Activated CD8-positive, alpha-beta memory T cell treated with anti-CD3 and anti-CD28 coated beads for 36 hours (primary cell): ENCODE results near the gene IDUA. TPM values are rescaled to one million over a fixed set of nuclear protein-coding genes. Genes with fewer than 3 reads are reported as not detected.
"Not testable (repeated sequence)": the region's sequence is repeated elsewhere in the genome, so short reads cannot be mapped to it uniquely, and the experiment has no call there.

Experiments
- CTCF ChIA-PET: fragments of 350-600 bp; sonication (Branson Sonifier 250); formaldehyde crosslinking; loops from one replicate; lab custom pipeline; 2021; ENCODE audit warnings: antibody characterized with exemption; lab: Charles Lee
- POLR2A ChIA-PET: fragments of 350-600 bp; sonication (Branson Sonifier 250); formaldehyde crosslinking; loops from one replicate; lab custom pipeline; 2021; ENCODE audit warnings: antibody characterized with exemption; lab: Charles Lee
- total RNA-seq, 2 experiments: library from RNA; stranded (reverse); gene quantifications; one replicate each; pipeline ENCODE4 v1.2.3, GENCODE V29; 2021

Gene IDUA
- total RNA-seq: 10 to 100 TPM; 11.5 to 13.4 TPM

GRCh38 chr4:986879-987623 lies at the start of gene IDUA:
Gene IDUA (plus strand): TSS chr4:987044. CDS start chr4:987085, 41 bp downstream.
- CTCF ChIA-PET: interaction anchor here (0.6 to 1.6 kb wide), 19 partner anchors 15 to 254 kb away, joined by 3 to 9 read pairs (median 4); partner anchors contain the start of genes GAK and TMEM175
- POLR2A ChIA-PET: interaction anchor here (0.7 to 1.5 kb wide), 3 partner anchors 108 to 302 kb away, joined by 3 to 6 read pairs (median 4); no protein-coding TSS in a partner anchor

GRCh38 chr4:939508-939907 lies 47.3 kb upstream of the IDUA start:
- POLR2A ChIA-PET: not testable (repeated sequence)
- CTCF ChIA-PET: interaction anchor here (0.6 kb wide), 1 partner anchor 13 kb away, joined by 3 read pairs; no protein-coding TSS in a partner anchor

DNA sequence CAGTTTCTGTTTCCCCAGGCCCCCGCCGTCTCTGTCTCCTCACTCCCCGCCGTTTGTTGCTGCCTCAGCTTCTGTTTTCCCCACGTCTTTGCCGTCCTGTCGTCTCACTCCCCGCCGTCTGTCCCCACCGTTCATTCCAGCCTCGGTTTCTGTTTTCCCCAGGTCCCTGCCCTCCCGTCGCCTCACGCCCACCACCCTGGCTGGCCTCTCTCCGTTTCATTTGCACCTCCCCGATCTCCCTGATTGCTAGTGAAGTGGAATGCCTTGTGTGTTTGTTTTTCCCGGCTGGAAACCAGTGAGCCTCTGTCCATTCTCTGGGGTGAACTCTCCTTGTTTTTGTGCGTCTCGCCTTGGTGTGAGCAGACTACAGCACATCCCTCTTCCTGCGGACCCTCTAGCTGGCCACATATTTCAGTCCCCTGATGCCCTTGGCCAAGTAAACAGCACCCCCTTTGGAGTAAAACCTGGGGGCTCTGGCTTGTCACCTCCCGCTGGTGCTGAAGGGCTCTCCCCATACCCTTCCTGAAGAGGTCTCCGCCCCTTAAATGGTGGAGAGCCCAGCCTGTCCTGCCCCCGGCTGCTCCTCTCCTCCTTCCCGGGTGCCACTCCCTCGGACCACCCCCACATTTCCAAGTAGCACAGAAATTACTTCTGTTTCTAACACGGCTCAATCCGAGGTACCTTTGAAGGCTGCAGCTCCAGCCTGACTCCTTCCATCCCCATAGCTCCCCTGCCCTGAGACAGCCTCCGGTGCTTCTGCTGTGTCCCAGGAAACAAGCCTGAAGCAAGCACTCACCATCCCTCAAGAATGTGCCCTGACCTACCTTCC lies 41.4 kb upstream of the IDUA start:
- ChIA-PET CTCF (no interaction called here), POLR2A (no interaction called here)

GRCh38 chr4:946103-946450 lies 40.8 kb upstream of the IDUA start:
- CTCF ChIA-PET: no interaction called here

DNA sequence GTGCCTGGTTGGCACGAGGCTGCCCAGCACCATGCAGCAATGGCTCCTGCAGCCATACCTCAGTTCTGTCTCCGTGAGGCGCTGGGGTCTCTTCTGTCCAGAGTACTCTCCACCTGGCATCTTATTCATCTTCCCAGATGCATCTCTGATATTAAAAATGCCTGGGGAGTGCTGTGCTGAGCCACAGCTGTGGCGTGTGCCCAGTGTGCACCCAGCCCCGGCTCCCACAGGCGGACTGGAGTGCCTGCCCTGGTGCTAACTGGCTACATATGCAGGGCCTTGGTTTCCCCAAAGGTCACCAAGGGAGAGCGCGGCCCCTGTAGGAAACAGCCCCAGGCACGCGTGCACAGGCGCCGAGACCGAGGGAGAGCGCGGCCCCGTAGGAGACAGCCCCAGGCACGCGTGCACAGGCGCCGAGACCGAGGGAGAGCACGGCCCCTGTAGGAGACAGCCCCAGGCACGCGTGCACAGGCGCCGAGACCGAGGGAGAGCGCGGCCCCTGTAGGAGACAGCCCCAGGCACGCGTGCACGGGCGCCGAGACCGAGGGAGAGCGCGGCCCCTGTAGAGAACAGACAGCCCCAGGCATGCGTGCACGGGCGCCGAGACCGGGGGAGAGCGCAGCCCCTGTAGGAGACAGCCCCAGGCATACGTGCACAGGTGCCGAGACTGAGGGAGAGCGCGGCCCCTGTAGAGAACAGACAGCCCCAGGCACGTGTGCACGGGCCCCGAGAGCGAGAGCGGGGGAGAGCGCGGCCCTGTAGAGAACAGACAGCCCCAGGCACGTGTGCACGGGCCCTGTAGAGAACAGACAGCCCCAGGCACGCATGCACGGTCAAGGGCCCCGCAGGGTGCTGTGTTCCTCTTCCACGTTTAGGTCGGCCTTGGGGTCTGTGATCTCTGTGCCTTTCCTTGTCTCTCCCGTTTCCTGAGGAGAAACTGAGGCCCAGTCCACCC lies 40.0 kb upstream of the IDUA start:
- CTCF ChIA-PET: no interaction called here
- POLR2A ChIA-PET: no interaction called here

More at GRCh38 chr4:946103-946450, 40.8 kb upstream of the IDUA start:
- POLR2A ChIA-PET: no interaction called here

- POLR2A ChIA-PET: no interaction called here
- CTCF ChIA-PET: no interaction called here
Observed at GRCh38 chr4:947491-947971, 39.3 kb upstream of the IDUA start.

DNA sequence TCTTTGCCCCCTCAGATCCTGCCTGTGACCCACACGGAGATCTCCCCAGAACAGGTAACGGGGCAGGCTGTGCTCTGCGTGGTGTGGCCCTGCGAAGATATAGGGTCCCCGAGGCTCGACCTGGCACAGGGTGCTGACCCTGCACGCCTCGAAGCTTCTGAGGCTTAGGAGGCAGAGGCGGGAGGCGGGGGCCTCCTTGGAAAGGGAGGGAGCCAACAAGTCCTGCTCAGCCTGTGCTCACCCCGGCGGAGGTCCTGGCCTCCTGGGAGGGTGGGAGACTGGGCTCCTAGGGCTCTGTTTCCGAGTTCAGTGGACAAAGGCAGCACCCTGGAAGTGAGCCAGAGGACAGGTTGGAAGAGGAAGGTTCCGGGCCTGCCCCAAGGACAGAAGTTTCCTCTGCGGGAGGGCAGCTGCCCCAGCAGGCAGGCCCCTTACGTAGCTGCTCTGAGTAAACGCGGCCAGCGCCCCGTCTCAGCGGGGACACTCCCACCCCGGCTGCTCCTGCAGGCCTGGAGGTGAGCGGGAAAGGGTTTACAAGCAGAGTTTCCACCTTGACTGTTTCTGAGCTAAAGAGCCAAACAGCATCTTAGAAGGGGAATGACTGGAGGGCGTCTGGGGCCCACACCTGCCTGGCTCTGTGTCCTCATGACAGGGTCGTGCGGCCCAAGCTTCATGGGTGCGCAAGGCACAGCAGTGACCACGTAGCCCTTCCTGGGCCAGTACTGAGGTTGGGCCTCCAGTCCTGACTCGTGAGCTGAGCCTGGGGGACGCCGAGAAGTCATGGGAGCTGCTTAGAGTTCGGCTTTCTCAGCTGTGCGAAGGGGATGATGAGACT lies 38.5 kb upstream of the IDUA start:
- ChIA-PET POLR2A (no interaction called here), CTCF (no interaction called here)

DNA sequence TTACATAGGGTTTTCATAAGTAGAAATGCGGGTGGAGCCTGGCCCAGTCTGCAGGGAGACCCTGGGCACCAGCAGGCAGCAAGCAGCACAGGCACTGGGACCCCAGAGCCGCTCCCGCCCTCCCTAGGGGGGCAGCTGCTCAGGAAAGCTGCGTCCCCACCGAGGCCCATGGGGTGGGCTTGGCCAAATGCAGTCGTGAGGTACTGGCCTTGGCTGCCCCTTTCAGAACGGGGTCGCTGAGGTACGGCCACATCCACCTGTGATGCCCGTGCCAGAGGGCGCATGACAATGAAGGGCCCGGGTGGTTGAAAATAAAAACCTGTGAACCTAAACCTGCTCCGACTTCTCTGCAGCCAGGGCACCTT lies 37.9 kb upstream of the IDUA start:
- ChIA-PET POLR2A (no interaction called here), CTCF (no interaction called here)

- ChIA-PET POLR2A (no interaction called here), CTCF (no interaction called here)
Observed at GRCh38 chr4:949656-950055, 37.2 kb upstream of the IDUA start.

GRCh38 chr4:950136-951020 lies 36.5 kb upstream of the IDUA start:
- CTCF ChIA-PET: no interaction called here
- POLR2A ChIA-PET: no interaction called here

GRCh38 chr4:951186-951585 lies 35.7 kb upstream of the IDUA start:
- ChIA-PET POLR2A (no interaction called here), CTCF (interaction anchor here (0.6 kb wide), 1 partner anchor 29 kb away, joined by 3 read pairs; no protein-coding TSS in a partner anchor)

DNA sequence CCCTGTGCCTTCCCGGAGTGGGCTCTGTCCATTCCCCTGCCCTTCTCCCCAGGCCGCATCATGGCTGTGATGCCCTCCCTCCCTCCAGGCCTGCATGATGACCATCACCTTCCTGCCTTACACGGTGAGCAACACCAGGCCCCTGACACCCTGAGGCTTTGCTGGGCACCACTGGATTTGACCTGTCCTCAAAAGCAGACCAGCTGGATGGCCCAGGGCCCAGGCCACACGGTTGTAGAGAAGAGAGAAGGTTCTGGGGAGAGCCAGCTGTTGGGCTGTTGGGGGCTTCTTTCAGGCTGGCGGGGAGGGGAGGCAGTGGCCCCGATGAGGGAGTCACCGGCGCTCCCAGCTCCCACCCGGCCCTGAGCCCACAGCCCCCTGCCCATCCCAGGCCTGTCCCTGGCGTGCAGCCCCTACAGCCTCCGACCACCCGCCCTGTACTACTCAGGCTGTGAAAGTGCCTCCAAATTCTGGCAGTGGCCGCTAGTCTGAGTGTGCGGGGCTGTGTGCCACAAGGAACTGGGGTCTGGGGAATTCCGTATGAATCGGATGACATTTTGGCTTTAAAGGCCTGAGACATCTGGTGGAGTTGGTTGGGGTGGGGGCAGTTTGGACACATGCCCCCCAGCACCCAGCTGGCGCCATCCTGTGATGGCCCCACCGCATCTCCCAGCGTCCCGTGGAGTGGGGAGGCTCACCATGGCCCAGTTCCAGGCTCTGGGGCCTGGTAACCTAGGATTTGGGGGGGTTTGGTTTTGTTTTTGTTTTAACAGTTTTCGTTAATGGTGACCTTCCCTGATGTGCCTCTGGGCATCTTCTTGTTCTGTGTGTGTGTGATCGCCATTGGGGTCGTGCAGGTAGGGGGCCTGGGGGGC lies 35.0 kb upstream of the IDUA start:
- ChIA-PET CTCF (interaction anchor here (0.6 kb wide), 2 partner anchors 12 to 30 kb away, joined by 3 read pairs; no protein-coding TSS in a partner anchor), POLR2A (no interaction called here)

GRCh38 chr4:952881-953573 lies 33.8 kb upstream of the IDUA start:
- POLR2A ChIA-PET: no interaction called here

DNA sequence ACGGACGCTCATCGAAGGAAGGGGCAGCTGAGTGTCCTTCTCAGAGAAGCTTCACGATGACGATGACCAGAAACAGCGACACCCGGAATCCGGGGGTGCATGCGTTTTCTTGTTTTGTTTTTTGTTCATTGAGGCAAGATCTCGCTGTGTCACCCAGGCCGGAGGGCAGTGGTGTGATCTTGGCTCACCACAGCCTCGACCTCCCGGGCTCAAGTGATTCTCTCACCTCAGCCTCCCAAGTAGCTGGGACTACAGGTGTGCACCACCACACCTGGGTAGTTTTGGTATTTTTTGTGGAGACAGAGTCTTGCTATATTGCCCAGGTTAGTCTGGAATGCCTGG lies 33.3 kb upstream of the IDUA start:
- CTCF ChIA-PET: no interaction called here
- POLR2A ChIA-PET: no interaction called here

More at GRCh38 chr4:952881-953573, 33.8 kb upstream of the IDUA start:
- CTCF ChIA-PET: no interaction called here

DNA sequence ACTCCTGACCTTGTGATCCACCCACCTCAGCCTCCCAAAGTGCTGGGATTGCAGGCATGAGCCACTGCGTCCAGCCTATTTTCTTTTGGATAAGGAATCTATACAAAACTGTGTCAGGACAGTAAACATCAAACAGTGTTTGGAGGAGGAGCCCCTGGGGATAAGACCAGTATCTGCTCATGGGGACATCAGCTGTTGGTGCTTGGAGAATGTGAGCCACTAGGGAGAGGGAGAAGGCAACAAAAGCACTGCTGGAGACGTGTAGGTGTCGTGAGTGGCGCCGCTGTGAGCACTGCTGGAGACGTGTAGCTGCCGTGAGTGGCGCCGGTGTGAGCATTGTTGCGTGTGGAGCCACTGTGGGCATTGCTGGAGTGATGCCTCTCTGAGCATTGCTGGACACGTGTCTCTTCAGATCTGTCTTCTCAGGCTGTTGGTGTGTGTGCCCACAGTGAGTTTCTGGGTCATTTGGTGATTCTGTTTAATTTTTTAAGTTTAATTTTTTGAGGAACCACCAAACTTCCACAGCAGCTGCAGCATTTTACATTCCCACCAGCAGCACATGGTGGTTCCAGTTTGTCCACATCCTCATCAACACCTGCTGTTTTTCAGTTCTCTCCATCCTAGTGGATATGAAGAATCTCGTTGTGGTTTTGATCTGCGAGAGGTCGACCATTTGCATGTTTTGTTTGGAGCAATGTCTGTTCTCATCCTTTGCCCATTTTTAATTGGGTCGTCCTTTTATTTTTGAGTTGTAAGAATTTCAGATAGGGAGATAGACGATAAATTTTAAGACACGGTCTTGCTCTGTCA lies 32.4 kb upstream of the IDUA start:
- POLR2A ChIA-PET: interaction anchor here (0.7 kb wide), 2 partner anchors 64 to 1997 kb away, joined by 3 to 4 read pairs; no protein-coding TSS in a partner anchor

More for the DNA sequence above, 32.4 kb upstream of the IDUA start:
- CTCF ChIA-PET: no interaction called here
